HTERT RPE-1 (cell line): Measurements from ENCODE around the gene NOMO2.
"Not testable (repeated sequence)": the region's sequence is repeated elsewhere in the genome, so short reads cannot be mapped to it uniquely, and the experiment has no call there.

Experiments
- in situ Hi-C: fragments of 300-500 bp; cut with MboI; formaldehyde crosslinking; loops from 4 replicates; pipeline ENCODE4 v1.14.3; 2020; ENCODE audit warnings: low sequenced_read_pairs

NOMO2 gene

DNA sequence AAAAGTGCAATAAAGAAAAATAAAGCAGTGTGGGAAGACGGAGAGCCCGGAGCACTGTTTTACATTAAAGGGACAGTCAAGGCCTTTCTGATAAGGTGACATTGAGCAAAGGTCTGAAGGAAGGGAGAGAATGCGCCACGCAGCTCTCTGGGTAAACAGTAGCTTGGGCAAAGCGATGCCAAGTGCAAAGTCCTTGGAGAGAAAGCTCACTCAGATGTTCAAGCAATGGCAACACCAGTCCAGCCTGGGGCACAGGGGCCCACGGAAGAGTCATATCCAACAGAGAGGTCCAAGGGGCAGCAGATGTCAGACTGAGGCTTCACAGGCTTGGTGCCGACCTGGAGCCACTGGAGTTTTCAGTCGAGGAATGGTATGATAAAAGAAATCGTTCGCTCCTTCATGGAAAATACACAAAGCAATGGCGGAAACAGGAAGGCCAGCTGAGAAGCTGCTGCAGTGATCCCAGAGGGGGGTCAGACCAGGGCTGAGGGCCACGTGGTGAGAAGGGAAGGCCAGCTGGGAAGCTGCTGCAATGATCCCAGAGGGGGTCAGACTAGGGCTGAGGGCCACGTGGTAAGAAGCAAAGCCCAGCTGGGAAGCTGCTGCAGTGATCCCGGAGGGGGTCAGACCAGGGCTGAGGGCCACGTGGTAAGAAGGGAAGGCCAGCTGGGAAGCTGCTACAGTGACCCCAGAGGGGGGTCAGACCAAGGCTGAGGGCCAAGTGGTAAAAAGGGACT is 40.3 kb downstream of the NOMO2 start:
- in situ Hi-C loops: not testable (repeated sequence)

DNA sequence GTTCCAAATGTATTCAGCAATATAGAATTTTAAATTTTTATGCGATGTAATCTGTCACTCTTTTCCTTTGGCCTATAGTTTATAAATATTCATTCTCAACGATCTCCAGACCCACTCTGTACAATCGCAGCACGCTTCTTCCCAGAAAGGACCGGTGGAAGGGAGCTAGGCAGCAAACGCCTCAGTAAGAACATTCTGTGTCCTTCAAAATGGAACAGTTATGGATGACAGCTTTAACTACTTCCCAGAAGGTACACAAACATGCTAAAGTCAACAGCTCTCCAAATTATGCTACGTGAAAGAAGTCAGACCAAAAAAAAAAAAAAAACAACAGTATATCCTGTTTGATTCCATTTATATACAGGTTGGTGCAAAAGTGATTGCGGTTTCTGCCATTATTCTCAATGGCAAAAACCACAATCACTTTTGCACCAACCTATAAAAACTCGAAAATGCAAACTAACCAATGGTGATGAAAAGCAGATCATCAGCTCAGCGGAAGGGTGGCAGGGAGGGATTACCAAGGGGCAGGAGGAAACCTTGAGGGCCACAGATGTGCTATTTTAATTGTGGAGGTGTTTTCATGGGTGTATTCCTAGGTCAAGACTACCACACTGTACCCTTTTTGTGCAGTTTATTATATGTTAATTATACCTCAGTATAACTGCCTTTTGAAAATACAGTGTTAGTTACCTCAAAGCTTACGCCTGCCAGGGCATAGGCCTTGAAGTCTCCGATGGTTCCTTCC is 43.2 kb downstream of the NOMO2 start:
- in situ Hi-C loops: not testable (repeated sequence)

DNA sequence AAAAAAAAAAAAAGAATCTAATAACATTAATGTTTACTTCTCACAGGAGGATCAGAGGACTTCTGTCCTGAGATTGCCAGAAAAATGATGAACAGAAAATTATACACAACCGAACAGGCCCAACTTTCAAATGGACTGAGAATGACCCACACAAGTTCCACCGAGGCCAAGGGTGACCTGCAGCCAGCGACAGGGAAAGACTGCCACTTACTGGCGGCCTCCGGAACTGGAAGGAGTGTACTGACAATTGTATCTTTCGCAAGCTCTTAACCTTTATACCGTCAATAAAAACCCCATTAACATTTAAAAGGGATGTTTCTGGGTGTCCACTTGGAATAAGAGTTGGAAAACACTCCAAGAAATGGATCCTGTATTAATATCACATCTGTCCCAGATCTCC is 63.5 kb downstream of the NOMO2 start:
- in situ Hi-C loops: not testable (repeated sequence)

DNA sequence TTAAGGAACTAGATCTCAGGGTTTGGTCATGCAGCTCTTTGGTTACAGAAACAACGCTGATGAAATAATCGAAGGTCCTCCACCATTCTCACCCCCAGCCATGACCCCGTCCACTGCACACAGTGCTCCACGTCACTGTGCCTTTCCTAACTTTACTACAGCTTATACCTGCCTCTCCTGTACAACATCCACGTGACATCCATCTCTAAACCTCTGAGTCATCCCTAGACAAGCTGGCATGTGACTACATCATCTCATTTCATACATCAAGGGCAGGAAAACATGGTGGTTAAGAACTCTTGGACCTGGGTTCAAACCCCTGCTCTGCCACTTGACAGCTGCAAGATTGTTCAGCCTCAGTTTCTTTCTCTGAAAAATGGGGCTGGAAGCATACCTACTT is 64.9 kb downstream of the NOMO2 start:
- in situ Hi-C loops: not testable (repeated sequence)

DNA sequence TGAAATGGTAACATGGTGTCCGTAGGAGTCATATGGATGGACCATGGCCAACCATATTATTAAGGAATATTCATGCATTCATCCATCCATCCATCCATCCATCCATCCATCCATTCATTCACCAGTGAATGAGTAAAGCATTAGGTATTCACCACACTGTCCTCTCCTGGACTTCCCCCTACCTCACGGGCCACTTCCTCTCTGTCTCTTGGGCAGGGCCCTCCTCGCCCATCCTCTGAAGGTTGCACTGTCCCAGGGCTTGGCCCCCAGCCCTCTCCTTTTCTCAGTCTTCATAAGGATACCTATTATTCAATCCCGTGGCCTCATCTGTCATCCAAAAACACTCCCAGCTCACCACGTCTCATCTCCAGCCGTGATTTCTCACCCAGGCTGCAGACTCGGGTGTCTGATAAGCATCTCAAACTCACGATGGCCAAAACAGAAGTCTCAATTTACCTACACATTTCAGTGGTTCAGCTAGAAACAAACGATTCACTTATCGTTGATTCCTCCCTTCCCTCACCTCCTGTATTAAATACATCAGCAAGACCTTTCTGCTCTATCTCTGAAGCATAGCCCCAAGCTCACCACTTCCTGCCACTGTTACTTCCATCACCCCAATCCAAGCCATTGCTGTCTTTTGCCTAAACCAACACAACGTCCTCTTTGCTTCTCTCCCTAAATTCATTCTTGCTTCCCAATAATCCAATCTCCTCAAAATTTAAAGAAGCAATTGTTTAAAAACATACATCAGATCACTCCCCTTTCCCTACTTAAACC is 69.6 kb downstream of the NOMO2 start:
- in situ Hi-C loops: not testable (repeated sequence)

DNA sequence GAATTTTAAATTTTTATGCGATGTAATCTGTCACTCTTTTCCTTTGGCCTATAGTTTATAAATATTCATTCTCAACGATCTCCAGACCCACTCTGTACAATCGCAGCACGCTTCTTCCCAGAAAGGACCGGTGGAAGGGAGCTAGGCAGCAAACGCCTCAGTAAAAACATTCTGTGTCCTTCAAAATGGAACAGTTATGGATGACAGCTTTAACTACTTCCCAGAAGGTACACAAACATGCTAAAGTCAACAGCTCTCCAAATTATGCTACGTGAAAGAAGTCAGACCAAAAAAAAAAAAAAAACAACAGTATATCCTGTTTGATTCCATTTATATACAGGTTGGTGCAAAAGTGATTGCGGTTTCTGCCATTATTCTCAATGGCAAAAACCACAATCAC is 125.9 kb downstream of the NOMO2 start:
- in situ Hi-C loops: not testable (repeated sequence)

DNA sequence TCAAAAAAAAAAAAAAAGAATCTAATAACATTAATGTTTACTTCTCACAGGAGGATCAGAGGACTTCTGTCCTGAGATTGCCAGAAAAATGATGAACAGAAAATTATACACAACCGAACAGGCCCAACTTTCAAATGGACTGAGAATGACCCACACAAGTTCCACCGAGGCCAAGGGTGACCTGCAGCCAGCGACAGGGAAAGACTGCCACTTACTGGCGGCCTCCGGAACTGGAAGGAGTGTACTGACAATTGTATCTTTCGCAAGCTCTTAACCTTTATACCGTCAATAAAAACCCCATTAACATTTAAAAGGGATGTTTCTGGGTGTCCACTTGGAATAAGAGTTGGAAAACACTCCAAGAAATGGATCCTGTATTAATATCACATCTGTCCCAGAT is 146.1 kb downstream of the NOMO2 start:
- in situ Hi-C loops: not testable (repeated sequence)

DNA sequence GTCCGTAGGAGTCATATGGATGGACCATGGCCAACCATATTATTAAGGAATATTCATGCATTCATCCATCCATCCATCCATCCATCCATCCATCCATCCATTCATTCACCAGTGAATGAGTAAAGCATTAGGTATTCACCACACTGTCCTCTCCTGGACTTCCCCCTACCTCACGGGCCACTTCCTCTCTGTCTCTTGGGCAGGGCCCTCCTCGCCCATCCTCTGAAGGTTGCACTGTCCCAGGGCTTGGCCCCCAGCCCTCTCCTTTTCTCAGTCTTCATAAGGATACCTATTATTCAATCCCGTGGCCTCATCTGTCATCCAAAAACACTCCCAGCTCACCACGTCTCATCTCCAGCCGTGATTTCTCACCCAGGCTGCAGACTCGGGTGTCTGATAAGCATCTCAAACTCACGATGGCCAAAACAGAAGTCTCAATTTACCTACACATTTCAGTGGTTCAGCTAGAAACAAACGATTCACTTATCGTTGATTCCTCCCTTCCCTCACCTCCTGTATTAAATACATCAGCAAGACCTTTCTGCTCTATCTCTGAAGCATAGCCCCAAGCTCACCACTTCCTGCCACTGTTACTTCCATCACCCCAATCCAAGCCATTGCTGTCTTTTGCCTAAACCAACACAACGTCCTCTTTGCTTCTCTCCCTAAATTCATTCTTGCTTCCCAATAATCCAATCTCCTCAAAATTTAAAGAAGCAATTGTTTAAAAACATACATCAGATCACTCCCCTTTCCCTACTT is 152.2 kb downstream of the NOMO2 start:
- in situ Hi-C loops: not testable (repeated sequence)

DNA sequence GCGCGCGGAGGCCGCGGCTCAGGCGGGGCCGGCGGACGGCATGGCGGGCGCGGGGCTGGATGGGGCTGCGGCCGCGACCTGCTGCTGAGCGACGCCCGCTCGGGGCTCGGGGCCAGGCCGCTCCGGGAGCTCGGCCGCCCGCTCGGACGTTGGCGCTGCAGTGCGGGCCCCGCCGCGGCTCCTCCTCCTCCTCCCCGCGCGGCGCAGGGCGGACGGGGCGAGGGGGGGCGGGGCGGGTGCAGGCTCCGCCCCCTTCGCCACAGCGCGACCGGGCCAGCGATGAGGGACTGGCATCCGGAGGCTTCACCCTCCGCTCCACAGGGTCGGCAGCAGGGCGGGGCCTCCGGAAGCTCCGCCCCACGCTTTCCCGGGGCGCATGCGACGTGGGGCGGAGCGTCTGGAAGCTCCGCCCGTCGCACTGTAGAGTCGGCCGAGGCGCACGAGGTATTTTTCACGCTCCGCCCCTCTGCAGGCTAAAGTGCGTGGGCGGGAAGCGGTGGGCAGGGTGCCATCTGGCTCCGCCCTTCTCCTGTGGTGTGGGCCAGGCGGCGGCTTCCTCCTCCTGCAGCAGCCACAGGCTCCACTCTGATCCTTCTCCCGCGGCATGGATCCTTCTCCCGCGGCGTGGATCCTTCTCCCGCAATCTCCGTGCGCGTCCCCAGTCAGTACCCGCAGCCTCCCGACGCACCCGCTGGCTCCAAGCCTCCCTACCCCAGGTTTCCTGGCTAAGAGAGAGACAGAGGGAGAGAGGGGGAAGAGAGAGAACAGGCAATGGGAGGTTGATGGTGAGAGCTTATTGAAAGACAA is 159.8 kb downstream of the NOMO2 start:
- in situ Hi-C loops: not testable (repeated sequence)

DNA sequence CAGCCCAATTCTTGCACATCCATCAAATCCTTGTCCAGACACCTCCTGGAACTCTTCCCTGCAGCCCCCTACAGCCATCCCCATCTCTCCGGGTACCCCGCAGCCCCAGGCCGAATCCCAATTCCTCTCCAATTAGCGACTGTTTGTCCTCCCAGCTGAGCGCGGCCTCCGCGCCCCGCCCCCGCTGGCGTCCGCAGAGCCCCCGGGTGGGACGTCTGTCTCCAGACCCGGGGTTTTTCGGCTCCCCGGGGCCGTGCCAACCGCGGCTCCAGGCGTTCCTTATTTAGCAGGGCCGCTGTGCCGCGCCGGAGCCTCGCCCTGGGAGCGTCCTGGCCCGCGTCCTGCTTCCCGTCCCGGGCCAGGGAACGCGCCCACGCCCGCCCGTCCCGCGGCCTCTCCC is 160.7 kb downstream of the NOMO2 start:
- in situ Hi-C loops: not testable (repeated sequence)

DNA sequence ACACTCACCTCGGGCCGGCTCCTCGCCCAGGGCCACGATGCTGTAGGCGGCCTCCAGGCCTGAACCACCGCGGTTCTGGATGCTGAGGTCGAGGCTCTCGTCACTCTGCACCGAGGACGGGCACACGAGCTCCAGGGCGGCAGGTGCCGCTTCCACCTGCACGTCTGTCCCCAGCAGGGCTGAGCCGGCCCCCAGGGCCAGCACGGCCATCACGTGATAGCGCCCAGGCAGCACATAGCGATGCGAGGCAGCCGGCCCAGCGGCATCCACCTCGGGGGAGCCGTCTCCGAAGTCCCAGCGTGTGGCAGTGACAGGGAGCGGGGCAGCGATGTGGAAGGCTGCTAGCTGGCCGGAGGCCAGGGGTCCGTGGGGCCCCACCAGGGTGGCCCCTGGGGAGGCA is 167.5 kb downstream of the NOMO2 start:
- in situ Hi-C loops: not testable (repeated sequence)

DNA sequence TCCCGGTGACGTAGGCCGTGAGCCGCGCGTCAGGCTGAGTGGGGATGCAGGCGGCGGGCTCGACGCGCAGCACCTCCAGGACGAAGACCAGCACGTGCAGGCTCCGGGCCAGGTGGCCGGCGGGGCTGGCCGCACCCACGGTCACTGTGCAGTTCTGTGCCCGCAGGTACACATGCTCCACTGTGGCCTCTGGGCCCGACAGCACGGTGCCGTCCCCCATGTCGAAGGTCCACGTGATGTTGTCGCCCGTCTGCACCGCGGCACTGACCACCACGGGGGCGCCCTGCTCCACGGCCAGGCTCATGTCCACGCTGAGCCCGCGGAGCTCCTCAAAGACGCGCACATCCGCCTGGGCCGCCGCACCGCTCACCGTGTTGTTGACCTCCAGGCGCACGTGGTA is 174.1 kb downstream of the NOMO2 start:
- in situ Hi-C loops: not testable (repeated sequence)

DNA sequence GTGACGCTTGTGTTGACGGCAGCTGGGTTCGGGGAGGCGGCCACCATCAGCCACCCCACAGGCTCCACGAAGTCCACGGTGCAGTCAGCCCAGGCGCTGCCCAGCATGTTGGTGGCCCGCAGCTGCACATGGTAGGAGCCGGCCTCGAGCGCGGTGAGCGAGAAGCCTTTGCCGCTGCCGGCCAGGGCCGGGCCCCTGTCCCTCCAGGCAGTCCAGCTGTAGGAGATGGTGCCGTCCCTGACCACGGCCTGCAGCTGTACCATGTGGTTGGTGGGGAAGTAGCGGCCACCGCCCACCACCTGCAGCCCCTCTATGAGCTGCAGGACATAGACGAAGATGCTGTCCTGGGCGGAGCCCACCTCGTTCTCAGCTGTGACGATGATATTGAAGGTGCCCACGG is 175.4 kb downstream of the NOMO2 start:
- in situ Hi-C loops: not testable (repeated sequence)

DNA sequence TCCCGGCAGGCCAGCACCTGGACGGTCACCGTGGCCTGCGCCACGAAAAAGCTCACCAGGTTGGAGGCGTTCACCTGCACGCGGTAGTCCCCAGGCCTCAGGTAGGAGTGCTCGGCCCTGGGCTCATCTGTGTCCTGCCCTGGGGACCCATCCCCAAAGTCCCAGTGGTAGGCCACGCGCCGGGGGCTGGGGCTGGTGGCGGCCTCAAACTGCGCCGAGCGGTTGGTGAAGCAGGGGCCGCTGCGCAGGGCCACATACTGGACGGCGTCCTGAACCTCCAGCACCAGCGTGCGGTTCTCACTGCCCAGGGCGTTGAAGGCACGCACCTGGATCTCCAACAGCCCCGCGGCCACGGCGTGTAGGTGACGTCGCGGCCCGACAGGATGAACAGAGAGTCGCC is 176.6 kb downstream of the NOMO2 start:
- in situ Hi-C loops: not testable (repeated sequence)

DNA sequence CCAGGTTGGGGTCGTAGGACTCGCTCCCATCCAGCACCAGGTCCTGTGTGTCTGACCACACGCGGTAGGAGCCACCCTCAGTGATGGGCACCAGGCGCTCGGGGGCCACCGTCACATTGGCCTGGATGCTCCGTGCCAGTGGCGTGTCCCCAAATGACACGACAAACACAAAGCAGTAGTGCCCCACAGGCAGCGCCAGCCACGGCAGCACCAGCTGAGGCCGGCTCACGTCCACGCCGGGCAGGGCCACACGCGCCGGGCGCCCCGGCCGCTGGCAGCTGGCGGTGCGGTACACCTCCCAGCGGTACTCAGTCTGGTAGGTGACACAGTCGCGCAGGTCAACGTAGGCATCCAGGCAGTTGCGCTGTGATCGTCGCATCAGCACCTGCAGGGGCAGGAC is 177.0 kb downstream of the NOMO2 start:
- in situ Hi-C loops: not testable (repeated sequence)

DNA sequence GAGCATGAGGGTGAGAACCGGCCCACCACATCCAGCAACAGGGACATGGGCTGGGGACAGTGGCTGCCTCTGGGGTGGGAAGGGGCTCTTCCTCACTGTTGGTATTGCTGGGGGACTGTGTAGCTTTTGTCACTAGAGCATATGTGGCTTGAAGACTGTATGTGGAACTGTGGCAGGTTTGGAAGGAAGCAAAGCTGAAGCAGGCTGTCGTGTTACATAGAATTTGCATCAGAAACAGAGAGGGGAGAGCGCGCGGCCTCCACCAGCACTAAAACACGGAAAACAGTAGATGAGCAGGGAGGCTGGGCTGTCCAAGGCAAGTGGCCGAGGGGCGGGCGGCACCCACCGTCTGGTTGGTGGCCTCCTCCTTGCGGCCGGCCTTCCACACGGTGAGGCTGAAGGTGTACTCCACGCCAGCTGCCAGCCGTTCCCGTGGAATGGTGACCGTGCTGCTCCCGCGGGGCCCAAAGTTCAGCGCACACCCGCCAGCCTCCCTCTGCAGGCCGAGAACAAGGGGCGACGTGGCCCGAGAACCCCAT is 177.7 kb downstream of the NOMO2 start:
- in situ Hi-C loops: not testable (repeated sequence)

DNA sequence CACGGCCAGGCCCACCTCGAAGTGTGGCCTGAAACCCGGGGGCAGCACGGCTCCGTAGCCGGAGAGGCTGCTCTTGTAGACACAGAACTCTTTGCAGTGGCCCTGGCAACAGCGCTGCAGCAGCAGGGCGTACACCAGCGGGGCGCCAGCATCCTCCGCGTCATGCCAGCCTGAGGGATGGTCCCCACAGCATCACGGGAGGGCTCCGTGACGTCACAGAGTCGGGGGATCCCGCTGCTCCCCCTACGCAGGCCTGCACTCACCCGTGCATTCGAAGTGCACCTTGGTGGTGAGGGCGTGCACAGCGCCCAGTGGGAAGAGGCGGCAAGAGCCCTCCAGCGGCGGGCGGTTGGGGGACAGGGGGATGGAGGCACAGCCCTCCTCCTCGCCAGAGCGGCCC is 179.2 kb downstream of the NOMO2 start:
- in situ Hi-C loops: not testable (repeated sequence)
